Skeletal muscle tissue (tissue), 4 donors: ENCODE data around the gene SNRPA1. TPM values are rescaled to one million over a fixed set of nuclear protein-coding genes. Genes with fewer than 3 reads are reported as not detected.

Experiments
- H3K27ac ChIP-seq: one replicate; pipeline ENCODE4 v1.7.0; 2013; ENCODE audit warnings: mild to moderate bottlenecking, low read depth, low read length, inconsistent platforms
- H3K27me3 ChIP-seq, 3 donors: one replicate each; pipeline ENCODE4 v1.7.0; 2013; ENCODE audit warnings: low read length in 3 of 3; ENCODE audit not compliant: control insufficient read depth in 3 of 3, insufficient read depth in 3 of 3
- H3K36me3 ChIP-seq, 3 donors: one replicate each; pipeline ENCODE4 v1.7.0; 2013; ENCODE audit warnings: low read length in 3 of 3; ENCODE audit not compliant: control insufficient read depth in 3 of 3, insufficient read depth in 3 of 3
- H3K4me1 ChIP-seq, 3 donors: one replicate each; pipeline ENCODE4 v1.7.0; 2013; ENCODE audit warnings: low read length in 3 of 3, mild to moderate bottlenecking in 3 of 3; ENCODE audit not compliant: control insufficient read depth in 3 of 3, insufficient read depth in 3 of 3
- H3K4me3 ChIP-seq, 3 donors: one replicate each; pipeline ENCODE4 v1.7.0; 2013; ENCODE audit warnings: low read length in 3 of 3
- H3K9ac ChIP-seq, 3 donors: one replicate each; pipeline ENCODE4 v1.7.0; 2013; ENCODE audit warnings: low read length in 3 of 3, mild to moderate bottlenecking in 3 of 3, moderate library complexity in 2 of 3, low read depth in 1 of 3
- H3K9me3 ChIP-seq, 3 donors: one replicate each; pipeline ENCODE4 v1.7.0; 2013; ENCODE audit warnings: low read length in 3 of 3; ENCODE audit not compliant: control insufficient read depth in 3 of 3
- total RNA-seq: library from RNA; depleted of rRNA; stranded (reverse); fragments of >200 nt; gene quantifications from one replicate; pipeline ENCODE4 v1.2.3, GENCODE V29; 2014
- donor health status: Osteomylitis.

SNRPA1 gene
- total RNA-seq, 1 donor from 2014 or later: 14.1 TPM

DNA sequence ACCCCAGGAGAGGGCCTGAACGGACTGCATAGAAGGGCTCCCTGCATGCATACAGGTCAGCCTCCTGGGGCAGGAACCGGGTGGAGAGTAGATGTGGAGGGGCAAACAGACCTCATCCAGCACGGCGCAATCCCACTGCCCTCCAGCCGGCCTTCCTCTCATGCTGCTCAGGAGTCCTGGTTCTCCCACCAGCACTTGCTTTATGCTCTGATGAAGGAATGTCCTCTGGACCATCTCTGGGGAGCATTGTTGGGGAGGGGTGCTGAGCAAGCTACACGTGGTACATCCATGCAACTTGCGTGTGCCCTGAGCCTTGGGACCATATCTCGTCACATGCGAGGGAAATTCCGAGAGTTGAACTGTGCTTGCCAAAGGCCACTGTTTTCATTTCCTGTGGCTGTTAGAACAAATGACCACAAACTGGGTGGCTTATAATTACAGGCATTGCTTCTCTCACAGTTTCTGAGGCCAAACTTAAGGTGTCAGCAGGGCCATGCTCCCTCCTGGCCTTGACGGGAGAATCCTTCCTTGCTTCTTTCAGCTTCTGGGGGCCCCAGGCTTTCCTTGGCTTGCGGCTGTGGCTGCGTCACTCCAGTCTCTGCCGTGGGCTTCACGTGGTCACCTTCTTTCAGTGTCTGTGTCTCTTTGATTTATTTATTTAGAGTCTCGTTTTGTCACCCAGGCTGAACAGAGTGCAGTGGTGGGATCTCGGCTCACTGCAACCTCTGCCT is 30.0 kb downstream of the SNRPA1 start:
- H3K4me3 ChIP-seq: no peak overlapping the region
- no peak overlapping the region for H3K9ac ChIP-seq
- H3K4me1 ChIP-seq: peaks cover 21 to 31% (median 24%) of the 10 kb centered on the region in 3 donors
- peaks cover 12 to 16% (median 15%) of the 10 kb centered on the region in 3 donors for H3K36me3 ChIP-seq
- no peaks in the 10 kb centered on the region for H3K9me3 ChIP-seq
- no peaks in the 10 kb centered on the region for H3K27me3 ChIP-seq
- peak overlapping the region; percentile 79 for H3K27ac ChIP-seq

DNA sequence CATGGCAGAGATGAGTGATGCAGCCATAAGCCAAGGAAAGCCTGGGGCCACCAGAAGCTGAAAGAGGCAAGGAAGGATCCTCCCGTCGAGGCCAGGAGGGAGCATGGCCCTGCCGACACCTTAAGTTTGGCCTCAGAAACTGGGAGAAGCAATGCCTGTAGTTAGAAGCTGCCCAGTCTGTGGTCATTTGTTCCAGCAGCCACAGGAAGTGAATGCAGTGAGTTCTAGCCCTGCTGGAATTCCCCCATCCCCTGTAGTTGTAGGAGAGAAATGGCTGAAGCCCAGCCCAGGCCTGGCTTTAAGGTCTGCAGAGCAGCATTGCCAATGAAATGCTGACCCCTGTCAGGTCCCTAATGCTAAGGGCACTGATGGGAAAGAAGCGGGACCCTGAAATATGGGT is 31.0 kb downstream of the SNRPA1 start:
- Histone ChIP-seq H3K27me3 (no peaks in the 10 kb centered on the region), H3K4me1 (peaks cover 21 to 31% (median 24%) of the 10 kb centered on the region in 3 donors), H3K4me3 (no peak overlapping the region), H3K9ac (no peak overlapping the region), H3K9me3 (no peaks in the 10 kb centered on the region), H3K27ac (no peak overlapping the region), H3K36me3 (peaks cover 2 to 5% (median 5%) of the 10 kb centered on the region in 3 donors)

- Histone ChIP-seq H3K36me3 (no peaks in the 10 kb centered on the region), H3K27me3 (peaks cover 0 to 3% (median 0%) of the 10 kb centered on the region in 3 donors), H3K4me1 (peaks cover 20 to 27% (median 21%) of the 10 kb centered on the region in 3 donors), H3K9me3 (no peaks in the 10 kb centered on the region), H3K27ac (no peak overlapping the region), H3K9ac (no peak overlapping the region), H3K4me3 (no peak overlapping the region)
These were observed 32.5 kb downstream of the SNRPA1 start for GRCh38 chr15:101262551-101262950.

DNA sequence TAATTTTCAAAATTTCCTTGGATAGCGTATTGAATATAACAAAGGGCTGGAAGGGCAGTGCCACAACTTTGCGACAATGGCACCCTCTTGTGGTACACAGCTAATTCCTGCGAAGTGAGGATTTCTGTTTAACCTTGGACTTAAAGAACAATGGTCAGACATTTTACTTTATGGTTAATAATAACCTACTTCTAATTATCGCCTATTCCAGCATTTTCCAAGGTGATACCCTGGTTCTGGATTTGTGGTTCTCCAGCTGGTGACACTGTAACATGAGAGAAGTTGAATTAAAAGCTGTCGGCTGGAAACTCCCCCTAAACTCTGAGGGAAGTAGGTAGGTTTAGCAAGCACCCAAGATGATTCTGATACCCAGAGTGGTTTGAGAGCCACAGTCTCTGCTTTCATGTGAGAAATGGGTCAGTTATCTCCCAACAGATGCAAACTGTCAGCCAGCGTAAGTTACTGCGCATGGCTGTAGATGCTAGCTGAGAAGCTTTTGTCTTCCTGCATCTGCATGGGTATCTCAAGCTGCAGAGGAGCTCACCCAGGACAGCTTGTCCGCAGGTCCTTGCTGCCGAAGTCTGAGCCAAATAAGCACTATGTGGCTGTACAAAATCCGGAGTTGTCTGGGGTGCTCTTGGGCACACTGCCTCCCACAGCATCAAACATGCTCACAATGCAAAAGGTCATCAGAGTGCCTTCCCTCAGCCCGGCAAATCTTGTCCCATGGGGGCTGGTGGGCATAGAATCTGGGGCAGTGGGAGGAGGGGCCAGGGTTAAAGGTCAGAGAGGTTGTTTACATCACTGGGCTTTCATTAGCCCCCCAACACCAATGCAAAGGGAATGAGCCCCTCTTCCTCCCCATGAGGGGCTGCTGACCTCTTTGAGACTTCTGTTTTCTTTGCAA is 36.6 kb downstream of the SNRPA1 start:
- Histone ChIP-seq H3K36me3 (no peaks in the 10 kb centered on the region), H3K4me3 (no peak overlapping the region), H3K27me3 (peaks cover 0 to 3% (median 0%) of the 10 kb centered on the region in 3 donors), H3K9ac (peak overlapping the region in 1 of 3 donors; percentile 30), H3K9me3 (no peaks in the 10 kb centered on the region), H3K4me1 (peaks cover 0 to 2% (median 2%) of the 10 kb centered on the region in 3 donors), H3K27ac (no peak overlapping the region)

GRCh38 chr15:101256757-101257156 is 38.3 kb downstream of the SNRPA1 start:
- H3K27ac ChIP-seq: no peak overlapping the region
- peaks cover 0 to 3% (median 0%) of the 10 kb centered on the region in 3 donors for H3K27me3 ChIP-seq

GRCh38 chr15:101255615-101256241 is 39.3 kb downstream of the SNRPA1 start:
- Histone ChIP-seq H3K9ac (no peak overlapping the region), H3K27ac (no peak overlapping the region)

More at GRCh38 chr15:101256757-101257156, 38.3 kb downstream of the SNRPA1 start:
- Histone ChIP-seq H3K4me3 (no peak overlapping the region), H3K36me3 (no peaks in the 10 kb centered on the region), H3K9ac (no peak overlapping the region), H3K4me1 (peaks cover 8 to 10% (median 9%) of the 10 kb centered on the region in 3 donors), H3K9me3 (no peaks in the 10 kb centered on the region)

DNA sequence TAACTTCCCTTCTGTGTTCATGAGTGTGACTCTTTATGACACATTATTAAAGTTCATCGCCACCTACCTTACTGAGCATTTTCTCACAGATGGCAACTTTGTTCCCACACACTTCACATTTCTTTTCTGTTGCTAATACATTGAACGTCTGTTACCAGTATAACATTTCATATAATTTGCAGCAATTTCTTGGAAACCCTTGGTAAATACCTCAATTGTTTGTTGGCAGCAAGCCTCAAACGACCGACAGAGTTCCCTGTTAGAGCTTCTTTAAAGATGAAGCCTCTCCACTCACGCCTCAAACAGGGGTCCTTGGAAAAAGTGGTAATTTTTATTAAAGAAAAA is 40.0 kb downstream of the SNRPA1 start:
- H3K27ac ChIP-seq: no peak overlapping the region
- peaks cover 0 to 3% (median 0%) of the 10 kb centered on the region in 3 donors for H3K27me3 ChIP-seq
- no peak overlapping the region for H3K9ac ChIP-seq
- peaks cover 18 to 19% (median 18%) of the 10 kb centered on the region in 3 donors for H3K4me1 ChIP-seq
- H3K36me3 ChIP-seq: no peaks in the 10 kb centered on the region
- no peaks in the 10 kb centered on the region for H3K9me3 ChIP-seq
- no peak overlapping the region for H3K4me3 ChIP-seq

More at GRCh38 chr15:101255615-101256241, 39.3 kb downstream of the SNRPA1 start:
- Histone ChIP-seq H3K4me1 (peaks cover 11 to 12% (median 11%) of the 10 kb centered on the region in 3 donors), H3K27me3 (peaks cover 0 to 3% (median 0%) of the 10 kb centered on the region in 3 donors), H3K9me3 (no peaks in the 10 kb centered on the region), H3K36me3 (no peaks in the 10 kb centered on the region), H3K4me3 (no peak overlapping the region)

DNA sequence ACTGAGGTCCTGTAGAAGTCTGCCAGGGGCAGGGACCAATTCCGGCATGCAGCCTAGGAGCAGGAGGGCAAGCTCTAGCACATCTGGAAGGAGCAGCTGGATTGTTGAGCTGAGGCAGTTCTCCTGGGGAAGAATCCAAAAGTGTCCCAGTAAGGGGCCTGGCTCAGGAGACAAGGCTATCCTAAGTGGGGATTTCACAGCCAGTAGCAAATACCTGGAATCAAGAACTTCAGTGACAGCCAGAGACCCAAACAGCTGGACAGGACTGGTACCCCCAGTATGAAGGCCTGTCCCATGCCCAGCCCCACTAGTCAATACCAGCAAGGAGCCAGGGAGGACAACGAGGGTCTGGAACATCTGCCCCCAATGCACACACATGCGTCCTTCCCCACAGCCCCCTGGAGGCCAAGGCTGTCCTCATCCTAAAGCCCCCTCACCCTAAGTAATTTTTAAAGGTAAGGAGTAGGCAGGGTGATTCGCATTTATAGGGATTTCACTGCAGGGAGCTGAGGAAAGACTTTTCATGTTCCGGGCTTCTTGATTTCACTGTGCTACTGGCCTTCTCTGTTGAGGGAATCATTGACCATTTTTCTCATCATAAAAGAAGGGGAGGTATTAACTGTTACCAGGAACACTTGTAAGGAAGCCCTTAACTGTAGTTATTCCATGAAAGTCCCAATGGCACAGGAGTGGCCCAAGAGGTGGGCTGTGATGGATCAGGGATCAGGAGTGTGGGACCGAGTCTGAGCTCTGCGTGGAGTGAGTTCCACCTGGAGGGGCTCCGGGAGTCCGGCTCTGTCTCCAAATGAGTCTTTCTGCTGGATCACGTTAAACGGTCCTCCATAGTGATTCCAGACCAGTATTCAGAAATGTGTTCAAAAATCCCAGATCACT is 40.6 kb downstream of the SNRPA1 start:
- H3K27me3 ChIP-seq: peaks cover 0 to 3% (median 0%) of the 10 kb centered on the region in 3 donors
- H3K36me3 ChIP-seq: no peaks in the 10 kb centered on the region
- H3K4me3 ChIP-seq: no peak overlapping the region
- peaks cover 22 to 24% (median 23%) of the 10 kb centered on the region in 3 donors for H3K4me1 ChIP-seq
- no peaks in the 10 kb centered on the region for H3K9me3 ChIP-seq
- no peak overlapping the region for H3K27ac ChIP-seq
- H3K9ac ChIP-seq: no peak overlapping the region

DNA sequence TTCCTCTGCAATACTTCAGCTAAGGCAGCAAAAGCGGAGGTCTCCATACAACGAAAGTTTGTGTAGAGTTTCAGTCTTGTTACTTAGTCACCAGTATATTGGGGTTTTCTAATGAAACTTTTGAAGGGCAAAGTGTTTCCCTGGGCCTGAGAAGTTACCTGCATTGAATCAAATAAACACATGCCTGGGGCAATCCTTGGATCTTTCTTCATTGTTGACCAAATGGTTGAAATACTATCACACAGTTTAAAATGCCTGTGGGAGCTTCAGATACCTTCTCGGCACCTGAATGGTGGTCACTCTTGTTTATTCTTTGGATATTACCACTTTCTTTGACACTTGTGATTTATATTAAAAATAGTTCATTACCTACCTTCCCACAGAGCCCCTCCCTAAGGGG is 42.2 kb downstream of the SNRPA1 start:
- Histone ChIP-seq H3K9me3 (no peaks in the 10 kb centered on the region), H3K27me3 (no peaks in the 10 kb centered on the region), H3K9ac (peak overlapping the region; percentile 73 to 86 (median 79)), H3K4me1 (peaks cover 25 to 28% (median 27%) of the 10 kb centered on the region in 3 donors), H3K27ac (peak overlapping the region; percentile 71), H3K4me3 (peak overlapping the region; percentile 82 to 83 (median 83)), H3K36me3 (no peaks in the 10 kb centered on the region)
